ENCODE results near the gene ECE1.
"Not testable (repeated sequence)": the region's sequence is repeated elsewhere in the genome, so short reads cannot be mapped to it uniquely, and the experiment has no call there.

ECE1 gene

GRCh38 chr1:21216835-21217811, 73.1 kb downstream of the ECE1 start:
- DNase-seq, result no peak

- DNase-seq, result no peak
Measured at GRCh38 chr1:21212126-21212525, 78.1 kb downstream of the ECE1 start.

GRCh38 chr1:21208137-21208700, 82.0 kb downstream of the ECE1 start:
- DNase-seq, result not testable (repeated sequence)

- DNase-seq, result no peak
Measured at GRCh38 chr1:21206117-21206516, 84.1 kb downstream of the ECE1 start.

GRCh38 chr1:21205416-21205815, 84.8 kb downstream of the ECE1 start:
- DNase-seq, result no peak

GRCh38 chr1:21201650-21202049, 88.6 kb downstream of the ECE1 start:
- DNase-seq, result no peak

GRCh38 chr1:21201238-21201637, 89.0 kb downstream of the ECE1 start:
- DNase-seq, result not testable (repeated sequence)

GRCh38 chr1:21200767-21201166, 89.5 kb downstream of the ECE1 start:
- DNase-seq, result no peak

- DNase-seq, result no peak
Measured at GRCh38 chr1:21198929-21199328, 91.3 kb downstream of the ECE1 start.

- DNase-seq, result no peak
Measured at GRCh38 chr1:21192871-21193270, 97.4 kb downstream of the ECE1 start.

GRCh38 chr1:21192284-21192683, 98.0 kb downstream of the ECE1 start:
- no peak for DNase-seq

GRCh38 chr1:21190771-21191170, 99.5 kb downstream of the ECE1 start:
- DNase-seq, result not testable (repeated sequence)

GRCh38 chr1:21189906-21190500, 100.3 kb downstream of the ECE1 start:
- DNase-seq, result peak; percentile 21

- DNase-seq, result no peak
Measured at GRCh38 chr1:21189421-21189820, 100.8 kb downstream of the ECE1 start.

GRCh38 chr1:21188235-21188634, 102.0 kb downstream of the ECE1 start:
- DNase-seq, result no peak

GRCh38 chr1:21185221-21185731, 105.0 kb downstream of the ECE1 start:
- no peak for DNase-seq

GRCh38 chr1:21184276-21184675, 106.0 kb downstream of the ECE1 start:
- no peak for DNase-seq

GRCh38 chr1:21182181-21182731, 108.0 kb downstream of the ECE1 start:
- no peak for DNase-seq

- not testable (repeated sequence) for DNase-seq
Measured at GRCh38 chr1:21178271-21178670, 112.0 kb downstream of the ECE1 start.

- DNase-seq, result peak; percentile 98
Measured at GRCh38 chr1:21176586-21177555, 113.4 kb downstream of the ECE1 start, which contains the start of gene EIF4G3. TSS of gene EIF4G3 (minus strand) at chr1:21176897. CDS start at chr1:21002742, 174,155 bp downstream.

GRCh38 chr1:21175670-21176581, 114.3 kb downstream of the ECE1 start:
- peak; percentile 27 for DNase-seq

Measured in DMS153 (cell line).